CD4-positive, alpha-beta T cell treated with Interleukin-4 for 1 hour (primary cell): ENCODE measurements around the gene ISLR.
"Not testable (repeated sequence)": the region's sequence is repeated elsewhere in the genome, so short reads cannot be mapped to it uniquely, and the experiment has no call there.

ENCODE experiments used
- DNase-seq, 2 donors: peaks; one replicate each; pipeline ENCODE4 v3.0.0-alpha.2; 2020 to 2022

Gene ISLR

GRCh38 chr15:74137537-74137894 is 36.0 kb upstream of the ISLR start:
- DNase-seq, result no peak

GRCh38 chr15:74138642-74139041 is 34.9 kb upstream of the ISLR start:
- no peak for DNase-seq

GRCh38 chr15:74141591-74141990 is 31.9 kb upstream of the ISLR start:
- no peak for DNase-seq

- DNase-seq, result no peak
Measured at GRCh38 chr15:74144153-74144775, 29.2 kb upstream of the ISLR start.

- DNase-seq, result no peak
Measured at GRCh38 chr15:74146277-74146800, 27.2 kb upstream of the ISLR start.

GRCh38 chr15:74147051-74147450 is 26.5 kb upstream of the ISLR start:
- no peak for DNase-seq

- no peak for DNase-seq
Measured at GRCh38 chr15:74155766-74156417, 17.6 kb upstream of the ISLR start.

GRCh38 chr15:74156678-74157411 is 16.7 kb upstream of the ISLR start:
- DNase-seq, result no peak

GRCh38 chr15:74157868-74158827 is 15.4 kb upstream of the ISLR start:
- no peak for DNase-seq

GRCh38 chr15:74158855-74159650 is 14.5 kb upstream of the ISLR start:
- DNase-seq, result no peak

GRCh38 chr15:74159773-74160172 is 13.7 kb upstream of the ISLR start:
- DNase-seq, result no peak

- DNase-seq, result not testable (repeated sequence)
Measured at GRCh38 chr15:74160390-74160789, 13.1 kb upstream of the ISLR start.

GRCh38 chr15:74162195-74162536 is 11.3 kb upstream of the ISLR start:
- DNase-seq, result not testable (repeated sequence)

- no peak for DNase-seq
Measured at GRCh38 chr15:74165461-74165860, 8.0 kb upstream of the ISLR start.

GRCh38 chr15:74167891-74168331 is 5.6 kb upstream of the ISLR start:
- DNase-seq, result no peak

GRCh38 chr15:74168711-74169126 is 4.8 kb upstream of the ISLR start:
- DNase-seq, result no peak

- peak in 1 of 2 donors; percentile 6 for DNase-seq
Measured at GRCh38 chr15:74170071-74170844, 3.3 kb upstream of the ISLR start.

- peak in 1 of 2 donors; percentile 6 for DNase-seq
Measured at GRCh38 chr15:74170875-74171578, 2.5 kb upstream of the ISLR start.

- peak in 1 of 2 donors; percentile 3 for DNase-seq
Measured at GRCh38 chr15:74171965-74172541, 1.5 kb upstream of the ISLR start.
